Ovary (tissue), 3 donors: ENCODE measurements around the gene HSD3B7.

Experiments
- CTCF ChIP-seq, 3 donors: fragments of 450-650 bp in 2 of 3; fragments of 200-600 bp in 1 of 3; IDR thresholded peaks; one replicate each; pipeline versions ENCODE4 v1.5.1 to v1.8.0; 2016 to 2022; ENCODE audit warnings: antibody characterized with exemption in 3 of 3, mild to moderate bottlenecking in 1 of 3
- EP300 ChIP-seq: sonication (generic); formaldehyde crosslinking; IDR thresholded peaks from one replicate; pipeline ENCODE4 v1.6.1; 2017; ENCODE audit warnings: antibody characterized with exemption
- POLR2A ChIP-seq: fragments of 450-650 bp; IDR thresholded peaks from one replicate; pipeline ENCODE4 v1.6.1; 2017; ENCODE audit warnings: antibody characterized with exemption, mild to moderate bottlenecking, moderate library complexity
- donor health status: DM: no; HTN: no; CAD: no.

- TF ChIP-seq CTCF (IDR thresholded peaks at IDR 0.05) (no peak), POLR2A (no peak), EP300 (no peak)
These were observed 31.0 kb downstream of the HSD3B7 start for GRCh38 chr16:31016018-31016417.
